T-helper 2 cell (primary cell): ENCODE data around the gene GDAP1L1.
A peak's percentile ranks its signal among the peaks of the same experiment; 100 is the strongest.
"Not testable (repeated sequence)": the region's sequence is repeated elsewhere in the genome, so short reads cannot be mapped to it uniquely, and the experiment has no call there.

Experiments used
- DNase-seq, 5 experiments: peaks; one replicate each; pipeline versions ENCODE4 v3.0.0 to v3.0.0-alpha.2; 2012 to 2022

Gene GDAP1L1

DNA sequence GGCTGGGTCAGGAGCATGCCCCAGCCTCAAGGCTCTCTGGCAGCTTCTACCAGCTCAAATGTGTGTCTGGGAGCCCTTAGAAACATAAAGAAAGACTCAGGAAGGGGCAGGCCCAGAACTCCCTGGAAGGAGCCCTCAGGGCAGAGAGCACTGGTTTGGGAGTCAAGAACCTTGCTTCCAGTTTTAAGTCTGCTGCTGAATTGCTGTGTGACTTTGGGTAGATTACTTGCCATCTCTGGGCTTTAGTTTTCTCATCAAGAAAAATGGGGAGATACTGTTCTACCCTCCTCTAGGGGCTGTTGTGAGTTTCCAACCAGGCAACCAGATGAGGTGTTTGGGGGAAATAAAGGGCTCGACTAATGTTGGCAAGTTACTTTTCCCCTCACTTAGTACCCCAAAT is 8.8 kb downstream of the GDAP1L1 start:
- no peak for DNase-seq

DNA sequence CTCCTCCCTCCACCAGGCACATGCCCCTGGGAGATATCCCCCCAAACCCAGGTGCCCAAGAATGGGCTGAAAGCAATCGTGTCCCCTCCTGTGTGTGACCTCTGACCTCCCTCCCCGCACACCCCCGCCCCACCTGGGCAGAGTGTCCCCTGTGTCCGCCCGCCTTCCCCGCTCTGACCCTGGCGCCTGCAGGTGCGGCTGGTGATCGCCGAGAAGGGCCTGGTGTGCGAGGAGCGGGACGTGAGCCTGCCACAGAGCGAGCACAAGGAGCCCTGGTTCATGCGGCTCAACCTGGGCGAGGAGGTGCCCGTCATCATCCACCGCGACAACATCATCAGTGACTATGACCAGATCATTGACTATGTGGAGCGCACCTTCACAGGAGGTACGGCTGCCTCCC is 9.9 kb downstream of the GDAP1L1 start:
- DNase-seq, result no peak

DNA sequence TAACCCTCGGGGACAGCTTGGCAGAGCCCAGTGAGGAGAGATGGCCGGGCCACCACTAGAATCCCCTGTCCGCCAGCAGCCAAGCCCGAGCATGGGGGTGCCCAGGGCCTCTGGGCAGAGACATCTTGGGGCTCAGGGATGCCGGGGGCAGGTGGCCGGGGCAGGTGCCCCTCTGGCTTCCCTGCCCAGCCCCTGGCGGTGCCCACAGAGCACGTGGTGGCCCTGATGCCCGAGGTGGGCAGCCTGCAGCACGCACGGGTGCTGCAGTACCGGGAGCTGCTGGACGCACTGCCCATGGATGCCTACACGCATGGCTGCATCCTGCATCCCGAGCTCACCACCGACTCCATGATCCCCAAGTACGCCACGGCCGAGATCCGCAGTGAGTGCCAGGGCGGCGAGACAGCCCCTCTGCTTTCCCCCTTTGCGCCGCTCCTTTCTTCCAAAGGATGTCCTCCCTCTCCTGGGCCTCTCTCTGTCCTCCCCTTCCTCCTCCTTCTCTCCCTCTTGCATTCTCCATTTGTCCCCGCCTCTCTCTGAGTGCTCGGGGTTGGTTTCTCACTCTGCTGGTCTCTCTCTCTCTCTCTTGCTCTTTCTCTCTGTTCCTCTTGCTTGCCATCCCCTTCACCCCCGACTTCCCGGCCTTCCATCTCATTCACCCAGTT is 11.2 kb downstream of the GDAP1L1 start:
- DNase-seq, result no peak

DNA sequence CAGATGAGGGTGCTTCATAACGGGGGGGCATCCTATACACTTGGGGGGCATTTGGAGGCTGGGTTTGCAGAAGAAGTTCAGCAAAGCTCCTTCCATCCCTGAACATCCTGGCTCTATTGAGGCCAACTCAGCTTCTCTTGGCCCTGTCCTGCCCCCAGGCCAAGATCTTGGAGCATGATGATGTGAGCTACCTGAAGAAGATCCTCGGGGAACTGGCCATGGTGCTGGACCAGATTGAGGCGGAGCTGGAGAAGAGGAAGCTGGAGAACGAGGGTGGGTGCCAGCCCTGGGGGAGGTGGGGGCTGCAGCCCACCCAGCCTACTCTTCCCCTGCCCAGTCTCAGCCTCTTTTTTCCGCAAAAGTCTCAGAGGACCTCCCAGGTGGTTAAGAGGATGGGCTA is 17.2 kb downstream of the GDAP1L1 start:
- no peak for DNase-seq

DNA sequence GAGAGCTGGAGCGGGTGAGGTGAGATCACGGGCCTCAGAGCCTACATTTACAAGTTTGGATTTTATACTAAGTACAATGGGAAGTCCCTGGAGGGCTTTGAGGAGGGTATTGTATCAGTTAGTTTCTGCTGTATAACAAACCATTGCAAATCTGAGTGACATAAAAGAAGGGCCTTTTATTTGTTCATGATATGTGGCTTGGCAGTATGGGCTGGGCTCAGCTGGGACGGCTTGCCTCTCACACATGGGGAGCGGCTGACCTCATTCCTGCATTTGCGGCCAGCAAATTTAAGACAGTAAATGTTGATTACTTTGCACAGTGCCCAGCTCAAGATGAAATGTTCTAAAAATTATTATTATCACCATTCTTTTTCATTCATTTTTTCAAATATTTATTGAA is 21.7 kb downstream of the GDAP1L1 start:
- DNase-seq, result no peak

DNA sequence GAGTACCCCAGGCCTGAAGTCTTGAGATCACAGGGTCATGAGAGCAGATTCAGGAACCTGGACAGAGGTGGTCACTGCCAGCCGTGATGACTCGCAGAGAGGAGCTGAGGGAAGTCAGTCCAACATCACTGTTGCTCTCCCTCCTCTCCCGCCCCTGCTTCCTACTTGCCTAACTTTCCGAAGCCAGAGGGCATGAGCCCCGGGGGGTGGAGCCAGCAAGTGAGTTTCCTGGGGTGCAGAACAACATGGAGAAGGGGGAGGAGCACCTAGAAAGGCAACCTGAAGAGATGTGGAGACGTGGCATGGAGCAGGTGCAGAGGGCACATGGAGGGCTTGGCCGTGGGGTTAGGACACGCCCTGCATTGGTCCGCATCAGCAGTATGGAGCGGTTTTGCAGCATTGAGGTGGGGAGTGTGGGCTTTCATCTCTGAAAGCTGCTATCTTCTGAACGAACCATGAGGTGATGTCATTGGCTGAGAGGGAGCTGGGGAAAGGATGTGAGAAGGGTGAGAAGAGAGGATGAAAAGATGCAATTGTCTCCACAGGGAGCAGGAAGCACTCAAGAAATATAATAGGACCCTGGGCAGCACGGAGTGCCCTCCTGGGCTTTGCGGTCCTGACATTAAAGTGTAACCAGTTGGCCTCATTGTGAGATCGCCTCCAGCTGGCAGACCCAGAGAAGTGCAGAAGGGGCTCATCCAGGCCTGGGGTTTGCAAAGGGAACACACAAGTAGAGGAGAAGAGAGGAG is 25.0 kb downstream of the GDAP1L1 start:
- DNase-seq, result peak in 1 of 5 experiments; percentile 19

DNA sequence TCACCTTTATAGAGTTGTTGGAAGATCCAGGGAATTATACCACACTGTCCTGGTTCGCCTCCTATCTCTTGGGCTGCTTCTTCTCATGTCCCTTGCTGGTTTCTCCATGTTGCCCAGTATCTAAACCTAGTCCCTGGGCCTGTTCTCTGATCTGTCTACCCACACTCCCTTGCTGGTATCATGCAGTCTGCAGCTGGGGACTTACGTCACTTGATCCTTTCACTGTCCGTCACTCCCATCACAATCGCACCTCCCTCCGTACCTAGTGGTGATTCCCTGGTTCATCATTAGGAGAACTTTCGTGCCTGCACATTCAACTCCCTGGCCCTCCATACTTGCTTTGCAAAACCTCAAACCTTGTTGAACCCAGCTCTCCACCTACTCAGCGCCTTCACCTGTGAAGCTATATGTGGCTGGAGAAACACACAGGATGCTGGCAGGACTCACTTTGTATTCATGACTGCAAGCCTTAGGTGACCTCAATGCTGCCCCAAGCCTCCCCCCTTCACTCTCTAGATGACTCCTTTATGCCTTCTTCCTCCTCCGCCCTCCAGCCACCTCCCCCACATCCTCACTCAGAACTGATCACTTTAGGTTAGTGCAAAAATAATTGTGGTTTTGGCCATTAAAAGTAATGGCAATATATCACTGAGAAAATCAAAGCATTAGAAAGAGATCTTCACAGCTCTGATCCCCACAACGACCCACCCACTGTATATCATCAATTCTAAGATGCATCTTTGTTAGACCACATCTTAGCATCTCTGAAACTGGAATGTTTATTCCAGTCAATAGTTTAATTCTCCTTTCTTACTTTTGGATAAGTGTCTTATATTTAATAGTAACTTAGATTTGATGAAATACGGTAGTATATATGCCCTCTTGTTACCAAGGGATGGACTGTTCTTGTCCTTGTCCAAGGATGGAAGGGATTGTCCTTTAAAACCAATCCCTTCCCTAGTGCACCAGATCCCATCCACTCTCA is 26.4 kb downstream of the GDAP1L1 start:
- peak in 1 of 5 experiments; percentile 23 for DNase-seq

DNA sequence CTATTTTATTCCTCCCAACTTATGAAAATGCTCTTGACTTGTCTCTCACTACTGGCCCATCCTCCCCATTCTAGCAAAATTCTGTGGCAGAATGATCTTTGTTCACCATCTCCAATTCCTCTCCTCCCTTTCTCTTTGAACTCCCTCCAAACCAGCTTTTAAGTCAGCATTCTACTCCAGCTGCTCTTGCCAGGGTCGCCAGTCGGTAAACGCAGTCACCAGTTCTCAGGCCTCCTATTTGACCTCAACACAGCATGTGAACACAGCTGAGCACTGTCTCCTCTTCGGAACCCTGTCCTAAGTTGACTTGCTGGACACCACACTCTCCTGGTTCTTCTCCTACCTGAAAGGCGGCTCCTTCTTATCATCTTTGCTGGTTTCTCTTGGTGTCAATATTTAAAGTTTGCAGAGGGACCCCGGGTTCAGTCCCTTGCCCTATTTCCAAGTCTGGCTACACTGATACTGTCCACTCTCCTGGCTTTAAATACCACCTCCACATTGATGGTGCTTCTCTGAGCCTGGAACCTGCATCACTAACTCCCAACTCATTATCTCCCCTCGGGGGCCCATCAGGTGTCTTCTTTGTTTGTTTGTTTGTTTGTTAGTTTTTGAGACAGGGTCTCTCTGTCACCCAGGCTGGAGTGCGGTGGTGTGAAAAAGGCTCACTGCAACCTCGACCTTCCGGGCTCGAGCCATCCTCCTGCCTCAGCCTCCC is 27.4 kb downstream of the GDAP1L1 start:
- DNase-seq, result no peak

DNA sequence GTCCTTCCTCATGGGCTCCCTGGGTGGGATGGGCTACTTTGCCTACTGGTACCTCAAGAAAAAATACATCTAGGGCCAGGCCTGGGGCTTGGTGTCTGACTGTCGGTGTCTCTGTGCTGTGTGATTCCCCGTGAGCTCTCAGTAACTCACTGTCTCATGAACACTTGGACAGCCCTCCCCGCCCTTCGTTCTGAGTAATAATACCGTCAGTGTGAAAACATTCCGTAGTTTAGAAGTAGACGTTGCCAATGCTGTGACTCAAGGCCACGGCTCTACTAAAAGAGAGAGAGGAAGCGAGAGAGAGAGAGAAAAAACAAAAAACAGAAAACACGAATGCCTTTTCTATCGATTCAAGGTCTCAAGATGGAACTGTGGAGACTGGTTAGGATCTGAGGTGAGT is 32.1 kb downstream of the GDAP1L1 start:
- DNase-seq, result no peak

DNA sequence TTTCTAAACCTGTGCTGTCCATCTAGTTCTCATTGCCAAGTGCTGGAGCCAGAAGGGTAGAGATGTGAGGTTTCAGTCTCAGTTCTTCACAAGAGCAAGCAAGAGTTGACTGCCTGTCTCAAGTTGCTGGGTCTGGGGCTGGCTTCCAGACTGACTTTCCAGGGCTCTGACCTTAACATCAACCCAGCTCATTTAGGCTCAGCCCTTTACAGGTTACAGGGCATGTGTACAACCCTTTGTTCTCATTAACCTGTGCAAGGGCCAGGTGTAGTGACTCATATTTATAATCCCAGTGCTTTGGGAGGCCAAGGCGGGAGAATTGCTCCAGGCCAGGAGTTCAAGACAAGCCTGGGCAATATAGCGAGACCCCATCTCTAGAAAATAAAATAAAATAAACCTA is 33.3 kb downstream of the GDAP1L1 start:
- no peak for DNase-seq

DNA sequence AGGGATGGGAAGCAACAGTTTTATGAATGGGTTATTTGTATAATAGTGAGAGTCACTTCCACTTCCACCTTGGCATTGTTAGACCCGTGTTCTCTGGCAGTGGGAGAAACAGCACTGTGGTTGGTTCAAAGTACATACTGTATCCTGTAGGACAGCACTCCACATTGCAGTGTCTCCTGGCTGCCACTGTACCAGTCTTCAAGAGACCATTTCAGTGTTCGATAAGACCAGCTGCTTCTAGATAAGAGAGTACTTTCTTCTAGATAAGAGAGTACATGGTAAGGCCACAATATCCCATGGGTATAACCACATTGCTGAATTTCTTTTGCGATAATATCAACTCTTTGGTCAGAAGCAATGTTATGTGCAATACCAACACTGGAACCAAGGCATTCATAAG is 35.1 kb downstream of the GDAP1L1 start:
- no peak for DNase-seq

DNA sequence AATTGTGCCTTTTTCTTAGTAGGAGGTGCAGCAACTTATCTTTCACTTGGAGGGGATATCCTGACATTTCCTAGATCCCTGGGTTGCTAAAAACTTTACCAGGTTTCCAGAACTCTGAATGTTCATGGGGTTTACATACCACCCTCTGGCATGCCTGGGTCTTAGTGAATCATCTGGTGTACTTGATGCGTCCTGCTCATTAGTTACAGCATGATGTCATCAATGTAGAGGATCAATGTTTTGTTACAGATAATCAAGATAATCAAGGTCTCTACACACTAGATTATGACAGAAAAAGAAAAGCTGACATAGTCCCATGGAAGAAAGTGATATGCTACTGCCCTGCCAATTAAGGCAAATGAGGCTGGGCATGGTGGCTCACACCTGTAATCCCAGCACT is 36.9 kb downstream of the GDAP1L1 start:
- DNase-seq, result no peak

DNA sequence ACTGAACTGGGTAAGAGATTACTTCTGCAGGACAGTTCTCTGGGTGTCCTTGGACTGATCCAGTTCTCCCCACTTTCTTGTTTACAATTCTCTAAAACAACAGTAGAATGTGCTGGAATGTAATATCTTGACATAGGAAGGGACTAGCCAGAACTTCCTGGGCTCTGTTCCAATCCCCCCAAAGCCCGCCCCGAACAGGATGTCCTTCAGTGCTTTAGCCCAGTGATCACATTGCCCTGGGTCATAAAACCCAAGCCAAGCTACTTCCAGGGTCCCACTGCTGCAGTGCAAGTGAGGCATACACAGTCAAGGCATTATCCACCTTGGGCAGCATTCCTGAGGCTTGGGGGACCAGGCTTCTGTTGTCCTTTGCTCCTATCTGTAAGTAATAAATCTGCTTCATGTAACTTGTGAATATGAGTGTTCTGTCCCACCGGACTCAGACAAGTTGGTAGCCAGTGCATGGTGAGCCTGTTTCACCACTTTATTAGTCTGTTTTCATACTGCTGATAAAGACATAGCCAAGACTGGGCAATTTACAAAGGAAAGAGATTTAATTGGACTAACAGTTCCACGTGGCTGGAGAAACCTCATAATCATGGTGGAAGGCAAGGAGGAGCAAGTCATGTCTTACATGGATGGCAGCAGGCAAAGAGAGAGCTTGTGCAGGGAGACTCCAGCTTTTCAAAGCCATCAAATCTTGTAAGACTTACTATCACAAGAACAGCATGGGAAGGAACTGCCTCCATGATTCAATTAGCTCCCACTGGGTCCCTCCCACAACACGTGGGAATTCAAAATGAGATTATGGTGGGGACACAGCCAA is 40.4 kb downstream of the GDAP1L1 start:
- DNase-seq, result no peak

DNA sequence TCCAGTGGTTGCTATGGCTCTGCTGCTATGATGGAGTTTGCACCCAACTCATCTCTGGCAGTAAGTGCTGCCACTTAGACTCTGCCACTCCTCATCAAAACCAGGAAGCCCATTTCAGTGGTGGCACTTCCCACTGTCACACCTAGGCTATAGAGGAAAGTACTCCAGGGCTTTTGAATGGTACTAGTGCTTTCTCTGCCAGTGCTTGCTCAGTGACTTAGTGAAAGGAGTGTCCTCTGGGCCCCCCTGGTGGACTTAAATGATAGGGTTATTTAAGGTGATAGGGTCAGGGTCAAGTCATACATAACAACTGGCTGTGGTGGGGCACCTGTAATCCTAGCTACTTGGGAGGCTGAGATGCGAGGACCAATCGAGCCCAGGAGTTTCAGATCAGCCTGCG is 41.1 kb downstream of the GDAP1L1 start:
- DNase-seq, result peak in 2 of 5 experiments; percentile 6 to 39

DNA sequence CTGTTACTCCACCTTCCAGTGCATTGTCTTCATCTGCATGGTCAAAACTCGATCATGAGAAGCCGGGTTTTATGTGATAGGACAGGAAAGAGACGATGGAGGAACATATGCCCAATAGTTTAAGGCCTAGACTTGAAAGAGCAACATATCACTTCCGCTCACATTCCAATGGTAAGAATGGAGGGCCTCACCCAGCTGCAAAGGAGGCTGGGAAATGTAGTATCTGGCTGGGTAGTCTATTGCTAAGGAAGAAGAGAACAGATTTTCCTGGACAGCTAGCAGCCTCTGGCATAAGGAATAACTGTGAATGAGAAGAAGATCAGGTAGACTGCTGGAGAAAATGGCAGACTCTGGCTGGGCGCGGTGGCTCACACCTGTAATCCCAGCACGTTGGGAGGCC is 44.6 kb downstream of the GDAP1L1 start:
- DNase-seq, result no peak

DNA sequence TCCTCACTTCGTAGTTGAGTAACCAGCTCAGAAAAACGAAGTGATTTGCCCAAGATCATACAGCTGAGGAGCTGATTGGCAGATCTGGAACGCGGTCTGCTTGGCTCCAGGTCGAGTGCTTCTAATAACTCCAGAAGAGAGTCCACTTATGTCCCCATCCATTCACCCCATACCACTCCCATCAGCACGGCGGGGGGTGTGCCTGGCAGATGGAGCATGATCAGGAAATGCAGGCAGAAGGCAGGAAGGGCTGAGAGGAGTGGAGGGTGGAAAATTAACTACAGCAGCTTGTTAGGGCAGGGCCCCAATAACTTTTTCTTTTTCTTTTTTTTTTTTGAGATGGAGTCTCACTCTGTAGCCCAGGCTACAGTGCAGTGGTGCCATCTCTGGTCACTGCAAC is 48.9 kb downstream of the GDAP1L1 start:
- DNase-seq, result no peak

DNA sequence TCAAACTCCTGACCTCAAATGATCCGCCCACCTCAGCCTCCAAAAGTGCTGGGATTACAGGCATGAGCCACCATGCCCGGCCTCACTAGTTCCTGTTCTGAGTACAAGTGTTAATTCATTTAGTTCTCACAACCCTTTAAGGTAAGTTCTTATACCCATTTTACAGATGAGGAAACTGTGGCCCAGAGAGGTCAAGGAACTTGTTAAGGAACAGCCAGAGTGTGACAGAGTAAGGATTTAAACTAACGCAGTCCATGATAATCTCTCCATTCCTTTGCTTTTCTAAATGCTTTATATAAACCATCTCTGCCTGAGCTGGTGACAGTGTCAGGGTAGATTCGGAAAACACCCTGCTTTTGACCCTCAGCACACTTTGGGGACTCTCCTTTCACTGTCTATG is 50.6 kb downstream of the GDAP1L1 start:
- DNase-seq, result no peak

DNA sequence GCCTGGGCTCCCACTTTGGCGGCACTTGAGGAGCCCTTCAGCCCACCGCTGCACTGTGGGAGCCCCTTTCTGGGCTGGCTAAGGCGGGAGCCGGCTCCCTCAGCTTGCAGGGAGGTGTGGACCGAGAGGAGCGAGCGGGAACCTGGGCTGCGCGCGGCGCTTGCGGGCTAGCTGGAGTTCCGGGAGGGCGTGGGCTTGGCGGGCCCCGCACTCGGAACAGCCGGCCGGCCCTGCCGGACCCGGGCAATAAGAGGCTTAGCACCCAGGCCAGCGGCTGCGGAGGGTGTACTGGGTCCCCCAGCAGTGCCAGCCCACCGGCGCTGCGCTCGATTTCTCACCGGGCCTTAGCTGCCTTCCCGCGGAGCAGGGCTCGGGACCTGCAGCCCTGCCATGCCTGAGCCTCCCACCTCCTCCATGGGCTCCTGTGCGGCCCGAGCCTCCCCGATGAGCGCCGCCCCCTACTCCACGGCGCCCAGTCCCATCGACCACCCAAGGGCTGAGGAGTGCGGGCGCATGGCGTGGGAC is 52.0 kb downstream of the GDAP1L1 start:
- DNase-seq, result not testable (repeated sequence)

DNA sequence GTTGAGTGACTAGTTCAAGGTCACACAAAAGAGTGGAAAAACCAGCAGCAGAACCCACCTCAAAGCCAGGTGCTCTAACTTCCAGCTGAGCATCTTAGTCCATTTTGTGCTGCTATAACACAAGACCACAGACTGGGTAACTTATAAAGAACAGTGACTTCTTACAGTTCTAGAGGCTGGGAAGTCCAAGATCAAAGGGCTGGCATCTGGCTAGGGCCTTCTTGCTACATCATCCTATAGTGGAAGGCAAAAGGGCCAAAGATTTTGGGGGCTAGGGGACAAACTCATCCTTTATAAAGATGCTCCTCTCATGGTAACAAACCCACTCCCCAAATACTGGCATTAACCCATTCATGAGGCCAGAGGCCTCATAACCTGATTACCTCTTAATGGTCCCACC is 54.2 kb downstream of the GDAP1L1 start:
- no peak for DNase-seq

DNA sequence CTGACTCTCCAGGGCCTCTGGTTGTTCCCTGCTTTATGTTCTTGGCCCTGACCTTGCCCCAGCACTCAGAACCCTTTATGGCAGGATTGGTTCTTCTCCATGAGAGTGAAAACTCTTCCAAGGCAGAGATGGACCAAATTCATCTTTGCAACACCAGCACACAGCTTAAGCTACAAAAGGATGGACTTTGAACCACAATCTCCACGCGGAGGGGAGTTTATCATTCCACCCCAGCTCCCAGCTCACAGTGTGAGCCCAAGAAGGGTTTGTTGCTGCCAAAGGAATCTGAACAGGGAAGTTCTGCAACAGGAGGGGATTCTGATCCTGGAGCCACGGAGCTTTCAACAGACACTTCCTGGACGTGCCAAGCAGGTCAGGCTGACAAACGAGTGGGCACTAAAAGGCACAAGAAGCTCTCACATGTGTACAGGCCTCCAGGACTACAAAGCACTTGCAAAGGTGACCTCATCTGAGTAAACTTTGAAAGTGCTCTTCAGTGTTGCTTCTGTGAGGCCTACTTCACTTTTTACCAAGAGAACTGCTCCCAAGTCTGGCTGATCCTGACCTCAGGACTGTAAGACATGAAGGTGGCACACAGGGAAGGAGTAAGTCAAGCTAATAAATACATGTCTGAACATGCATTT is 55.0 kb downstream of the GDAP1L1 start:
- DNase-seq, result no peak

DNA sequence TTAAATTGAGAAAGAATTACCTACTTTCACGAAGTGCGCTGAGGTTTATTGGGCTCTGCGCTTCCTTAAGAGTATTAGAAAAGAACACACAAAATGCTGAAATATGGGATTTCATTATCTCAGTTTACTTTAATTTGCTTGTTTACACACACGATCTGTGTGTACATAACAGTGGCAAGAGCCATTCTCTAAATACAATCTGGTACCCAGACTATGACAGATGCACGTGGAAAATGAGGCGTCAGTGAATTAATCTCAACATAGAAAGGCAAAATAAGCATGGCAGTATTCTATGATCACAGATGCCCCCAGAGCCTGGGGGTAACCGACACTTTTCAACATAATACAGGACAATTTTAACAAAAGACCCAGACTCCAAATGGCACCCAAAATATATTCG is 55.6 kb downstream of the GDAP1L1 start:
- DNase-seq, result no peak
